Measurements from ENCODE around the gene TRAF1. TPM values are rescaled to one million over a fixed set of nuclear protein-coding genes. Genes with fewer than 3 reads are reported as not detected.

The TRAF1 gene
- total and polyA plus RNA-seq, 10 of the 15 experiments (the other 5 are each of a cell fraction or from before 2014, with no cell fraction given), result 13.8 to 163 (median 128) TPM

GRCh38 chr9:120891884-120892747, 34.5 kb downstream of the TRAF1 start (continued):
- TF ChIP-seq, protein P1, sequence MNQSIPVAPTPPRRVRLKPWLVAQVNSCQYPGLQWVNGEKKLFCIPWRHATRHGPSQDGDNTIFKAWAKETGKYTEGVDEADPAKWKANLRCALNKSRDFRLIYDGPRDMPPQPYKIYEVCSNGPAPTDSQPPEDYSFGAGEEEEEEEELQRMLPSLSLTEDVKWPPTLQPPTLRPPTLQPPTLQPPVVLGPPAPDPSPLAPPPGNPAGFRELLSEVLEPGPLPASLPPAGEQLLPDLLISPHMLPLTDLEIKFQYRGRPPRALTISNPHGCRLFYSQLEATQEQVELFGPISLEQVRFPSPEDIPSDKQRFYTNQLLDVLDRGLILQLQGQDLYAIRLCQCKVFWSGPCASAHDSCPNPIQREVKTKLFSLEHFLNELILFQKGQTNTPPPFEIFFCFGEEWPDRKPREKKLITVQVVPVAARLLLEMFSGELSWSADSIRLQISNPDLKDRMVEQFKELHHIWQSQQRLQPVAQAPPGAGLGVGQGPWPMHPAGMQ (IDR thresholded peaks at IDR 0.05; ENCODE audit: borderline replicate concordance), result no peak
- TF ChIP-seq, protein P2, sequence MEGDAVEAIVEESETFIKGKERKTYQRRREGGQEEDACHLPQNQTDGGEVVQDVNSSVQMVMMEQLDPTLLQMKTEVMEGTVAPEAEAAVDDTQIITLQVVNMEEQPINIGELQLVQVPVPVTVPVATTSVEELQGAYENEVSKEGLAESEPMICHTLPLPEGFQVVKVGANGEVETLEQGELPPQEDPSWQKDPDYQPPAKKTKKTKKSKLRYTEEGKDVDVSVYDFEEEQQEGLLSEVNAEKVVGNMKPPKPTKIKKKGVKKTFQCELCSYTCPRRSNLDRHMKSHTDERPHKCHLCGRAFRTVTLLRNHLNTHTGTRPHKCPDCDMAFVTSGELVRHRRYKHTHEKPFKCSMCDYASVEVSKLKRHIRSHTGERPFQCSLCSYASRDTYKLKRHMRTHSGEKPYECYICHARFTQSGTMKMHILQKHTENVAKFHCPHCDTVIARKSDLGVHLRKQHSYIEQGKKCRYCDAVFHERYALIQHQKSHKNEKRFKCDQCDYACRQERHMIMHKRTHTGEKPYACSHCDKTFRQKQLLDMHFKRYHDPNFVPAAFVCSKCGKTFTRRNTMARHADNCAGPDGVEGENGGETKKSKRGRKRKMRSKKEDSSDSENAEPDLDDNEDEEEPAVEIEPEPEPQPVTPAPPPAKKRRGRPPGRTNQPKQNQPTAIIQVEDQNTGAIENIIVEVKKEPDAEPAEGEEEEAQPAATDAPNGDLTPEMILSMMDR (IDR thresholded peaks at IDR 0.05 in 2 of 3, conservative IDR thresholded peaks at IDR 0.05 in 1 of 3; ENCODE audit: control insufficient read depth in 2 of 3, extremely low read depth in 1 of 3, insufficient read depth in 1 of 3, low read depth in 3 of 3, low read length in 3 of 3), result no peak
- TF ChIP-seq ETV6 (conservative IDR thresholded peaks at IDR 0.05 in 1 of 2, IDR thresholded peaks at IDR 0.05 in 1 of 2; ENCODE audit: borderline replicate concordance in 1 of 2, low read depth in 1 of 2) (no peak), YBX1 (IDR thresholded peaks at IDR 0.05) (no peak), BCL3 (IDR thresholded peaks at IDR 0.05; ENCODE audit: borderline replicate concordance, insufficient read depth, low read depth, low read length, poor library complexity, severe bottlenecking) (no peak), LARP7 (IDR thresholded peaks at IDR 0.05) (no peak), E2F8 (IDR thresholded peaks at IDR 0.05; ENCODE audit: low read depth, partially characterized antibody) (no peak), NFIC (IDR thresholded peaks at IDR 0.05; ENCODE audit: low read depth, low read length) (no peak), MTA3 (IDR thresholded peaks at IDR 0.05; ENCODE audit: borderline replicate concordance, low read length) (no peak), BCL11A (IDR thresholded peaks at IDR 0.05; ENCODE audit: low read depth, low read length) (peak; percentile 70; the same call in 1 of the 2 replicates), TAF1 (IDR thresholded peaks at IDR 0.05; ENCODE audit: borderline replicate concordance, low read depth, low read length) (no peak)
- TF ChIP-seq, protein P3, sequence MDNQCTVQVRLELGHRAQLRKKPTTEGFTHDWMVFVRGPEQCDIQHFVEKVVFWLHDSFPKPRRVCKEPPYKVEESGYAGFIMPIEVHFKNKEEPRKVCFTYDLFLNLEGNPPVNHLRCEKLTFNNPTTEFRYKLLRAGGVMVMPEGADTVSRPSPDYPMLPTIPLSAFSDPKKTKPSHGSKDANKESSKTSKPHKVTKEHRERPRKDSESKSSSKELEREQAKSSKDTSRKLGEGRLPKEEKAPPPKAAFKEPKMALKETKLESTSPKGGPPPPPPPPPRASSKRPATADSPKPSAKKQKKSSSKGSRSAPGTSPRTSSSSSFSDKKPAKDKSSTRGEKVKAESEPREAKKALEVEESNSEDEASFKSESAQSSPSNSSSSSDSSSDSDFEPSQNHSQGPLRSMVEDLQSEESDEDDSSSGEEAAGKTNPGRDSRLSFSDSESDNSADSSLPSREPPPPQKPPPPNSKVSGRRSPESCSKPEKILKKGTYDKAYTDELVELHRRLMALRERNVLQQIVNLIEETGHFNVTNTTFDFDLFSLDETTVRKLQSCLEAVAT (IDR thresholded peaks at IDR 0.05), result no peak; the same call in 1 of the 2 replicates
- TF ChIP-seq, protein P4, sequence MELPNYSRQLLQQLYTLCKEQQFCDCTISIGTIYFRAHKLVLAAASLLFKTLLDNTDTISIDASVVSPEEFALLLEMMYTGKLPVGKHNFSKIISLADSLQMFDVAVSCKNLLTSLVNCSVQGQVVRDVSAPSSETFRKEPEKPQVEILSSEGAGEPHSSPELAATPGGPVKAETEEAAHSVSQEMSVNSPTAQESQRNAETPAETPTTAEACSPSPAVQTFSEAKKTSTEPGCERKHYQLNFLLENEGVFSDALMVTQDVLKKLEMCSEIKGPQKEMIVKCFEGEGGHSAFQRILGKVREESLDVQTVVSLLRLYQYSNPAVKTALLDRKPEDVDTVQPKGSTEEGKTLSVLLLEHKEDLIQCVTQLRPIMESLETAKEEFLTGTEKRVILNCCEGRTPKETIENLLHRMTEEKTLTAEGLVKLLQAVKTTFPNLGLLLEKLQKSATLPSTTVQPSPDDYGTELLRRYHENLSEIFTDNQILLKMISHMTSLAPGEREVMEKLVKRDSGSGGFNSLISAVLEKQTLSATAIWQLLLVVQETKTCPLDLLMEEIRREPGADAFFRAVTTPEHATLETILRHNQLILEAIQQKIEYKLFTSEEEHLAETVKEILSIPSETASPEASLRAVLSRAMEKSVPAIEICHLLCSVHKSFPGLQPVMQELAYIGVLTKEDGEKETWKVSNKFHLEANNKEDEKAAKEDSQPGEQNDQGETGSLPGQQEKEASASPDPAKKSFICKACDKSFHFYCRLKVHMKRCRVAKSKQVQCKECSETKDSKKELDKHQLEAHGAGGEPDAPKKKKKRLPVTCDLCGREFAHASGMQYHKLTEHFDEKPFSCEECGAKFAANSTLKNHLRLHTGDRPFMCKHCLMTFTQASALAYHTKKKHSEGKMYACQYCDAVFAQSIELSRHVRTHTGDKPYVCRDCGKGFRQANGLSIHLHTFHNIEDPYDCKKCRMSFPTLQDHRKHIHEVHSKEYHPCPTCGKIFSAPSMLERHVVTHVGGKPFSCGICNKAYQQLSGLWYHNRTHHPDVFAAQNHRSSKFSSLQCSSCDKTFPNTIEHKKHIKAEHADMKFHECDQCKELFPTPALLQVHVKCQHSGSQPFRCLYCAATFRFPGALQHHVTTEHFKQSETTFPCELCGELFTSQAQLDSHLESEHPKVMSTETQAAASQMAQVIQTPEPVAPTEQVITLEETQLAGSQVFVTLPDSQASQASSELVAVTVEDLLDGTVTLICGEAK (IDR thresholded peaks at IDR 0.05; ENCODE audit: borderline replicate concordance), result no peak; the same call in 1 of the 2 replicates
